HL-60 (cell line): ENCODE data around the gene SYT13.

Source experiments
- SPI1 ChIP-seq: IDR thresholded peaks from 2 replicates; pipeline ENCODE4 v1.6.1; 2012; ENCODE audit warnings: low read depth, mild to moderate bottlenecking, borderline replicate concordance
- TF ChIP-seq, protein P1 (sequence below): IDR thresholded peaks from one replicate; pipeline ENCODE4 v1.5.1; 2011; ENCODE audit warnings: low read length, control low read depth, inconsistent platforms; ENCODE audit not compliant: insufficient read depth
- TF ChIP-seq, protein P2 (sequence below): IDR thresholded peaks from 2 replicates; pipeline ENCODE4 v1.6.1; 2012; ENCODE audit warnings: low read depth; ENCODE audit not compliant: insufficient replicate concordance

DNA sequence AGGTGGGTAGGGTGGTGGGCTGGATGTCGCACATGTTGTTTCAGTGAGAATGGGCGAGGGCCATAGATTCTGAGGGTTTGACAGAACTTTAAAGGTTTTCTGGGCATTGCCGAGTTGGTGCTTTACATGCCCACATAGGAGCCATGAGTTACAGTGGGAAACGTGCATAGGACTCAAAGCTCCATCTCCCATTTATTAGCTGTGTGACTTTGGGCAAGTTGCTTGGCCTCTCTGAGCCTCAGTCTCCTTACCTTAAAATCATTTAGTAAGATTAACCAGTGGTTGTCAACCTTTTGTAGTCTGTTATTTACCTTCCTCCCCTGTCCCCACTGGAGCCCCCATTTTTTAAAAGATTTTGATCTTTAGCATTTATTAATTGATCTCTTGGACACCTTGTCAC is 67.4 kb downstream of the SYT13 start:
- TF ChIP-seq, protein P1, sequence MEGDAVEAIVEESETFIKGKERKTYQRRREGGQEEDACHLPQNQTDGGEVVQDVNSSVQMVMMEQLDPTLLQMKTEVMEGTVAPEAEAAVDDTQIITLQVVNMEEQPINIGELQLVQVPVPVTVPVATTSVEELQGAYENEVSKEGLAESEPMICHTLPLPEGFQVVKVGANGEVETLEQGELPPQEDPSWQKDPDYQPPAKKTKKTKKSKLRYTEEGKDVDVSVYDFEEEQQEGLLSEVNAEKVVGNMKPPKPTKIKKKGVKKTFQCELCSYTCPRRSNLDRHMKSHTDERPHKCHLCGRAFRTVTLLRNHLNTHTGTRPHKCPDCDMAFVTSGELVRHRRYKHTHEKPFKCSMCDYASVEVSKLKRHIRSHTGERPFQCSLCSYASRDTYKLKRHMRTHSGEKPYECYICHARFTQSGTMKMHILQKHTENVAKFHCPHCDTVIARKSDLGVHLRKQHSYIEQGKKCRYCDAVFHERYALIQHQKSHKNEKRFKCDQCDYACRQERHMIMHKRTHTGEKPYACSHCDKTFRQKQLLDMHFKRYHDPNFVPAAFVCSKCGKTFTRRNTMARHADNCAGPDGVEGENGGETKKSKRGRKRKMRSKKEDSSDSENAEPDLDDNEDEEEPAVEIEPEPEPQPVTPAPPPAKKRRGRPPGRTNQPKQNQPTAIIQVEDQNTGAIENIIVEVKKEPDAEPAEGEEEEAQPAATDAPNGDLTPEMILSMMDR, result no peak
- no peak for TF ChIP-seq SPI1
- TF ChIP-seq, protein P2, sequence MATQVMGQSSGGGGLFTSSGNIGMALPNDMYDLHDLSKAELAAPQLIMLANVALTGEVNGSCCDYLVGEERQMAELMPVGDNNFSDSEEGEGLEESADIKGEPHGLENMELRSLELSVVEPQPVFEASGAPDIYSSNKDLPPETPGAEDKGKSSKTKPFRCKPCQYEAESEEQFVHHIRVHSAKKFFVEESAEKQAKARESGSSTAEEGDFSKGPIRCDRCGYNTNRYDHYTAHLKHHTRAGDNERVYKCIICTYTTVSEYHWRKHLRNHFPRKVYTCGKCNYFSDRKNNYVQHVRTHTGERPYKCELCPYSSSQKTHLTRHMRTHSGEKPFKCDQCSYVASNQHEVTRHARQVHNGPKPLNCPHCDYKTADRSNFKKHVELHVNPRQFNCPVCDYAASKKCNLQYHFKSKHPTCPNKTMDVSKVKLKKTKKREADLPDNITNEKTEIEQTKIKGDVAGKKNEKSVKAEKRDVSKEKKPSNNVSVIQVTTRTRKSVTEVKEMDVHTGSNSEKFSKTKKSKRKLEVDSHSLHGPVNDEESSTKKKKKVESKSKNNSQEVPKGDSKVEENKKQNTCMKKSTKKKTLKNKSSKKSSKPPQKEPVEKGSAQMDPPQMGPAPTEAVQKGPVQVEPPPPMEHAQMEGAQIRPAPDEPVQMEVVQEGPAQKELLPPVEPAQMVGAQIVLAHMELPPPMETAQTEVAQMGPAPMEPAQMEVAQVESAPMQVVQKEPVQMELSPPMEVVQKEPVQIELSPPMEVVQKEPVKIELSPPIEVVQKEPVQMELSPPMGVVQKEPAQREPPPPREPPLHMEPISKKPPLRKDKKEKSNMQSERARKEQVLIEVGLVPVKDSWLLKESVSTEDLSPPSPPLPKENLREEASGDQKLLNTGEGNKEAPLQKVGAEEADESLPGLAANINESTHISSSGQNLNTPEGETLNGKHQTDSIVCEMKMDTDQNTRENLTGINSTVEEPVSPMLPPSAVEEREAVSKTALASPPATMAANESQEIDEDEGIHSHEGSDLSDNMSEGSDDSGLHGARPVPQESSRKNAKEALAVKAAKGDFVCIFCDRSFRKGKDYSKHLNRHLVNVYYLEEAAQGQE, result no peak
